LNCAP (cell line): ENCODE measurements around the gene STAB1.

ENCODE experiments used
- CTCF ChIP-seq: fragments of 450-650 bp; IDR thresholded peaks from 2 replicates; pipeline ENCODE4 v1.5.1; 2017; ENCODE audit warnings: mild to moderate bottlenecking

STAB1 gene

GRCh38 chr3:52490939-52491526 lies 4.1 kb upstream of the STAB1 start:
- no peak for TF ChIP-seq CTCF

- no peak for TF ChIP-seq CTCF
These were observed 3.1 kb upstream of the STAB1 start for GRCh38 chr3:52492059-52492458.

- TF ChIP-seq CTCF, result no peak
These were observed 1.7 kb upstream of the STAB1 start for GRCh38 chr3:52493232-52494017.

GRCh38 chr3:52494445-52494844 lies 693 bp upstream of the STAB1 start:
- no peak for TF ChIP-seq CTCF

GRCh38 chr3:52495777-52496602 lies 852 bp downstream of the STAB1 start:
- no peak for TF ChIP-seq CTCF

GRCh38 chr3:52498137-52499054 lies 3.3 kb downstream of the STAB1 start:
- TF ChIP-seq CTCF, result no peak

- no peak for TF ChIP-seq CTCF
These were observed 5.9 kb downstream of the STAB1 start for GRCh38 chr3:52501046-52501445.
